Gastrocnemius medialis (tissue), 4 donors: ENCODE measurements around the gene WASHC4. TPM values are rescaled to one million over a fixed set of nuclear protein-coding genes. Genes with fewer than 3 reads are reported as not detected.

Experiments used
- ATAC-seq, 2 donors: fragments of 150-250 bp; one replicate each; pipeline ENCODE4 v1.9.1; 2016
- DNase-seq, 2 donors: peaks; one replicate each; pipeline ENCODE4 v3.0.0-alpha.2; 2019
- H3K27ac ChIP-seq, 4 donors: fragments of 200-600 bp; sonication (generic); 1 replicate in 1 of 4; 2 replicates in 3 of 4; pipeline ENCODE4 v1.5.1; 2016 to 2018; ENCODE audit warnings: mild to moderate bottlenecking in 2 of 4, moderate library complexity in 1 of 4
- H3K27me3 ChIP-seq, 3 donors: fragments of 200-600 bp; sonication (generic) in 2 of 3; 1 replicate in 1 of 3; 2 replicates in 2 of 3; pipeline versions ENCODE4 v1.5.1 to v1.6.0; 2016 to 2019; ENCODE audit warnings: mild to moderate bottlenecking in 1 of 3, moderate library complexity in 1 of 3
- H3K36me3 ChIP-seq, 2 donors: fragments of 200-600 bp; sonication (generic) in 1 of 2; one replicate each; pipeline ENCODE4 v1.5.1; 2017 to 2018
- H3K4me1 ChIP-seq, 2 donors: fragments of 200-600 bp; sonication (generic) in 1 of 2; one replicate each; pipeline ENCODE4 v1.5.1; 2016 to 2017; ENCODE audit warnings: mild to moderate bottlenecking in 2 of 2
- H3K4me3 ChIP-seq, 4 donors: fragments of 200-600 bp; sonication (generic) in 3 of 4; 1 replicate in 1 of 4; 2 replicates in 3 of 4; pipeline ENCODE4 v1.5.1; 2016 to 2019; ENCODE audit warnings: mild to moderate bottlenecking in 2 of 4
- H3K9me3 ChIP-seq, 3 donors: fragments of 200-600 bp; sonication (generic) in 2 of 3; 1 replicate in 1 of 3; 2 replicates in 2 of 3; pipeline ENCODE4 v1.5.1; 2016 to 2019
- CTCF ChIP-seq, 5 experiments: fragments of 450-650 bp in 3 of 5; fragments of 200-600 bp in 2 of 5; sonication (generic) in 2 of 5; IDR thresholded peaks in 4 of 5; conservative IDR thresholded peaks in 1 of 5; 1 replicate in 4 of 5; 2 replicates in 1 of 5; pipeline ENCODE4 v1.5.1; 2016 to 2019; ENCODE audit warnings: antibody characterized with exemption in 5 of 5, mild to moderate bottlenecking in 3 of 5, moderate library complexity in 3 of 5
- POLR2A ChIP-seq, 2 donors: fragments of 450-650 bp; IDR thresholded peaks; one replicate each; pipeline ENCODE4 v1.6.1; 2017; ENCODE audit warnings: antibody characterized with exemption in 2 of 2, mild to moderate bottlenecking in 2 of 2, moderate library complexity in 2 of 2
- in situ Hi-C, 4 donors: fragments of 200-750 bp; cut with MboI; loops; one replicate each; pipeline versions ENCODE4 v1.15.0 to v1.8.0; 2017; ENCODE audit warnings: low sequenced_read_pairs in 4 of 4
- intact Hi-C: fragments of 100-400 bp; cut with DNase I; formaldehyde crosslinking; loops from one replicate; pipeline ENCODE4 v1.15.1; 2023; ENCODE audit warnings: low total_unique reads
- total RNA-seq, 4 donors: library from RNA; depleted of rRNA; stranded (reverse); fragments of >200 nt; gene quantifications; one replicate each; pipeline versions ENCODE4 v1.1.0 to v1.2.3, GENCODE V29; 2016

WASHC4 gene
- total RNA-seq, 4 donors from 2014 or later = 23.6 to 53.2 (median 36.7) TPM

GRCh38 chr12:105205322-105206048 is 98.0 kb downstream of the WASHC4 start:
- Histone ChIP-seq H3K36me3 (peaks cover 2 to 73% of the 10 kb centered on the region in 2 donors), H3K27ac (no peak overlapping the region), H3K27me3 (no peaks in the 10 kb centered on the region), H3K4me1 (no peaks in the 10 kb centered on the region), H3K4me3 (no peak overlapping the region), H3K9me3 (no peaks in the 10 kb centered on the region)
- ATAC-seq (no peak), DNase-seq (no peak)
- intact Hi-C loops = no loop called here
- in situ Hi-C loops = no loop called here
- TF ChIP-seq CTCF (IDR thresholded peaks at IDR 0.05 in 4 of 5, conservative IDR thresholded peaks at IDR 0.05 in 1 of 5) = no peak
- no peak for TF ChIP-seq POLR2A (IDR thresholded peaks at IDR 0.05)

GRCh38 chr12:105206686-105207374 is 99.3 kb downstream of the WASHC4 start:
- in situ Hi-C loops = no loop called here
- Histone ChIP-seq H3K27ac (no peak overlapping the region), H3K36me3 (peaks cover 2 to 75% of the 10 kb centered on the region in 2 donors), H3K27me3 (no peaks in the 10 kb centered on the region), H3K9me3 (no peaks in the 10 kb centered on the region), H3K4me1 (no peaks in the 10 kb centered on the region), H3K4me3 (no peak overlapping the region)
- TF ChIP-seq POLR2A (IDR thresholded peaks at IDR 0.05) (no peak), CTCF (IDR thresholded peaks at IDR 0.05 in 4 of 5, conservative IDR thresholded peaks at IDR 0.05 in 1 of 5) (no peak)
- DNase-seq = no peak
- no peak for ATAC-seq
- intact Hi-C loops = no loop called here

GRCh38 chr12:105209091-105209490 is 101.6 kb downstream of the WASHC4 start:
- DNase-seq (no peak), ATAC-seq (no peak)
- H3K4me3 ChIP-seq = no peak overlapping the region
- TF ChIP-seq POLR2A (IDR thresholded peaks at IDR 0.05) (no peak), CTCF (IDR thresholded peaks at IDR 0.05 in 4 of 5, conservative IDR thresholded peaks at IDR 0.05 in 1 of 5) (no peak)
- H3K4me1 ChIP-seq = no peaks in the 10 kb centered on the region
- in situ Hi-C loops = no loop called here
- H3K27me3 ChIP-seq = no peaks in the 10 kb centered on the region
- intact Hi-C loops = no loop called here
- no peaks in the 10 kb centered on the region for H3K9me3 ChIP-seq
- peaks cover 2 to 59% of the 10 kb centered on the region in 2 donors for H3K36me3 ChIP-seq
- no peak overlapping the region for H3K27ac ChIP-seq

GRCh38 chr12:105212438-105212837 is 104.9 kb downstream of the WASHC4 start:
- no peak overlapping the region for H3K27ac ChIP-seq
- DNase-seq (no peak), ATAC-seq (no peak)
- no peaks in the 10 kb centered on the region for H3K9me3 ChIP-seq
- intact Hi-C loops (no loop called here), in situ Hi-C loops (no loop called here)
- H3K4me3 ChIP-seq = no peak overlapping the region
- TF ChIP-seq POLR2A (IDR thresholded peaks at IDR 0.05) = no peak
- TF ChIP-seq CTCF (IDR thresholded peaks at IDR 0.05 in 4 of 5, conservative IDR thresholded peaks at IDR 0.05 in 1 of 5) = no peak
- H3K27me3 ChIP-seq = no peaks in the 10 kb centered on the region
- no peaks in the 10 kb centered on the region for H3K4me1 ChIP-seq
- H3K36me3 ChIP-seq = peaks cover 0 to 55% of the 10 kb centered on the region in 2 donors
